Measurements from ENCODE around the gene AOPEP.

Gene AOPEP

DNA sequence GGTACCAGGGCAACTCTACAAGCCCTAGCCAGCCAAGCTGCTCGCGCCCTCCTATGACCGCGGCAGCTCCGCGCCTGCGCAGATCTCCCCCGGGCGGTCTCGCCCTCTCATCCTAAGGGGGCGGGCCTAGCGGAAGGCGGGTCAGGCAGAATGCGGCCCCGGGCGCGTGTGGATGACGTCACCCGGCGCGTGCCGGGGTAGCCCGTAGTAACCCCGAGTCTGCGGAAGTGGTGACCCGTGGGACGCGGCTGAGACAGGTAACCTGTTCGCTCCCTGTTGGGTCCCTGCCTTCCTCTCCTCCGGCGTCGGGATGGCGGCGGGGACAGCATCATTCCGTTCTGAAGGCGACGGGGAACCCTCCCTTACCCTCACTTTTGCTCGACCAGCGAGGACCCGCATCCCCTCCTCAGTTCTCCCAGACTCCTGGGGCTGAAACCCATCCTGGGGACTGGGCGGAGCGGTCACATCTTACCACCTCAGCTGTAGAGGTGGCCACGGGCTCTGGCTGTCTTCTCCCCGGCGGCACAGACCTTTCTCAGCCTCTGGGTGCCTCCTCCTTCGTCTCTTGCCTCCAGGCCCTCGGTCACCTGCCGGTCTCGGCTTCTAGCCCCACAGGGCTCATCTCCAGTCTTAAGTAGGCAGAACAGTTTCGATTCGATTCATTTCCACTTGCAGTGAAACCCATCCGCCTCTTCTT is at the start of gene AOPEP:
TSS of gene AOPEP (plus strand) at position 205 of the 697 bp plus-strand sequence. CDS start 33,085 bp downstream, outside the sequence.
- DNase-seq: peak; percentile 99

DNA sequence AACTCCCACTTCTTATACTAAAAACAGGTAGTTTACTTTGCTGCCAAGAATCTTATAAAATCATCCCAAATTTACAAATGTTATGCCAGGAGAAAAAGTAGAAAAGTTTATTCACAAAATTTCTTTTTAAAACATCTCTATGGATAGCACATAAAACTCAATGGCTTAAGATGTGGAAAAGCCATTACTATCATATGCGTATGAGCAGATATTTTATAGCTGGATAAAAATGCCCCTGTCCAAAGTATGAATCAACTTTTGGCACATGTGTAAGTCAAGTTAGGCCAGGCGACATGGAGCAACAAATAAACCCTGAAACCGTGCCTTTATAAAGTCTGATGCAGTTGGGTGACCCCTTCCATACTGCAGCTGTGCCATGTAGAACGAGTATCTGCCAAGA is 48.6 kb upstream of the AOPEP start:
- DNase-seq: no peak

GRCh38 chr9:94679587-94679986 is 46.9 kb upstream of the AOPEP start:
- DNase-seq: no peak

GRCh38 chr9:94680020-94680419 is 46.5 kb upstream of the AOPEP start:
- no peak for DNase-seq

GRCh38 chr9:94680621-94681020 is 45.9 kb upstream of the AOPEP start:
- no peak for DNase-seq

- DNase-seq: peak; percentile 50
Observed at GRCh38 chr9:94681508-94681907, 45.0 kb upstream of the AOPEP start.

GRCh38 chr9:94685359-94685758 is 41.1 kb upstream of the AOPEP start:
- DNase-seq: no peak

GRCh38 chr9:94687451-94687850 is 39.0 kb upstream of the AOPEP start:
- no peak for DNase-seq

DNA sequence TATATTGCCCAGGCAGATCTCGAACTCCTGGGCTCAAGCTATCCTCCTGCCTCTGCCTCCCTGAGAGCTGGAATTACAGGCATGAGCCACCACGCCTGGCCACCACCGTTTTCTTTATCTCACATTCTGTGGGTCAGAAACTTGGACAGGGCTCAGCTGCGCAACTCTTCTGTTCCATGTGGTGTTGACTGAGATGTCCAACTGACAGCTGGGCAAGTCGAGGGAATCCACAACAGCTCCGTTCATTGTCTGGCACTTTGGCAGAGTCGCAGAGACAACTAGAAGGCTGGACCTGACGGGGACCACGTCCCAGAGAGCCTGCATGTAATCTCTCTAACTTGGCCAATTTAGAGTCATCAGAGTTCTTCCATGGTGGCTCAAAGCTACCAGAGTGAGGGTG is 36.2 kb upstream of the AOPEP start:
- DNase-seq: no peak

DNA sequence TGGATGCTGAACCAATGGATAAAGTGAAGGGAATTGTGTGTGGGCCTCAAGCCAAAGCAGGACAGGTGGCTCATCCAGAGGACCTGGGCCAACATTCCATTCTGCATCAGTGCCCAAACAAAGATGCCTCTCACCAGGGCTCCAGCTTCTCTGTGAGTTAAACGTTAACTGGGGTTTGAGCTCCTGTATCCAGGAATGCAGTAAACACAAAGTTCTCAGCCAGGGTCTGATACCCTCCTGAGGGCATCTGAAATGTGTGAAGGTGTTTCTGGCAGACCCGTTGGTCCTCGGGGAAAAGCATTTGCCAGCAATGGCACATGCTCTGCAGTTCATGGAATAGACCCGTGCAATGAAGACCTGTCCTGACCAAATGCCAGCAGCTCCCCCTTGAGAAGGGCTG is 33.9 kb upstream of the AOPEP start:
- no peak for DNase-seq

DNA sequence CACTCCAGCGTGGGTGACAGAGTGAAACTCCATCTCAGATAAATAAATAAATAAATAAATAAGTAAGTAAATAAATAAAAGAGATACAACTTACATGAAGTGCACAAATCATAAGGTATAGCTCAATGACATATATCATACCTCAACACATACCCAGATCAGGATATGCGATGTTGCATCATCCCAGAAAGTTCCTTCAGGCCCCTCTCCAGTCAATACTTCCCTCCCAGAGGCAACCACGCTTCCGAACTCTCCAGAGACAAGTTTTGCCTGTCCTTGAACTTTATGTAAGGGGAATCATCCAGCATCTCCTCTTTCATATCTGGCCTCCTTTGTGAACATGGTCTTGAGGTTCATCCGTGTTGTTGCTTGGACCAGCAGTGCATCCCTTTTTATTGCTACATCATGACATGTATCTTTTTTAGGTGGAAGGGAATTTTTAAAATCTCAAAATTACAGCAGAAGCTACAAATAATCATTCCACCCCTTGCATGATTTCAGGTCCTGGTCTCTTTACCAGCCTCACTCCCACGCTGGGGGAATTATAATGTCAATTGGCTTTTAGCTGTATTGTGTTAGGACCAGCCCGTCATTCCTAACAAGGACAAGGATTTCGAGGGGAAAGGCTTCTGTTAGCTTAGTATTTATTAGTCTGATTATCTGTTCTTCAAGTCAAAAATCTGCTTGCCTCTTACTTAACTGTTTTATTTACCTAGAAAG is 32.9 kb upstream of the AOPEP start:
- no peak for DNase-seq

DNA sequence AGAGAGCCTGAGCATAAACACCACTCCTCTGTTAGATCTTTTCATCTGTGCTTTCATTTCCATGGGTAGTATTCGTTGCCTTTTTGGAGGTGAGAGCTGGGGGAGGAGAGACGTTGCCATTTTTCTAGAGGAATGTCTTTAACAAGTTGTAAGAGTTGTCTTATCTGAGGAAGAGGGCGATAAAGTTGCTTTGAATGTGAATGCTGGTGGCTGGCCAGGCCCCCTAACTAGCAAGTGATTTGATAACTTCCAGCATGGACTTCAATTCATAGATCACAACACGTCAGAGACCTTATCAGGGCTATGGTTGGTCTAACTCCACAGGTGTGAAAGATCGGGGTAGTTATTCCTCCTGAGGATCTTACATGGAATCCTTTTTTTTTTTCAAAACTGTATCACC is 30.0 kb upstream of the AOPEP start:
- DNase-seq: no peak

GRCh38 chr9:94697972-94698581 is 28.4 kb upstream of the AOPEP start:
- DNase-seq: no peak

- DNase-seq: no peak
Observed at GRCh38 chr9:94699715-94700373, 26.7 kb upstream of the AOPEP start.

GRCh38 chr9:94700445-94700844 is 26.1 kb upstream of the AOPEP start:
- DNase-seq: no peak

DNA sequence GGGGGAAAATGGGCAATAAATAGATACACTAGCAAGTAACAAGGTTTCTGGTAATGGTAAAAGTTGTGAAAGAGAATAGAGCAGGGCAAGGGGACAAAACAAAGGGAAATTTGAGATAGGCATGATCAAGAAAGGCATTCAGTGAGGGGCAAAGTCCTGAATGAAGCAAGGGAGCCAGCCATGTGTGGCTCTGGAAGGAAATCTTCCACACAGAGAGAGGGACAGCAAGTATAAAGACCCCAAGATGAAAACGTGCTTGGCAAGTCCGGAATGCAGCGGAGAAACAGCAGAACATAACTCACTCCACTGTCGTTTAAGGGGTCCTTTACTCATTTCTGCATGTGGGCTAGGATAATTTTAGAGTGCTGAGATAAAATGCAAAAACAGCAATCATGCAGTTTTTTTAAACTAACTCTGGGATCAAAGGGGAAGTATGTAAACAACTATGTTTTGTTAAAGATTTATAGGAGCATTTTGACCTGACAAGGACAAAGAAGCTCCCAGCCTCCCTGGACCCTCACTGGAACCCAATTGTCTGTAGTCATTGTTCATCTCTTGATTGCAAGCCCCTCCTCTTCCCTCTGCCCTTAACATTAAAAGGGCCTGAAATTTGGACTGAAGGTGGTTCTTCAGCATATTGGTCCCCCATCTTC is 22.9 kb upstream of the AOPEP start:
- DNase-seq: no peak

- no peak for DNase-seq
Observed at GRCh38 chr9:94705162-94705702, 21.3 kb upstream of the AOPEP start.

- DNase-seq: no peak
Observed at GRCh38 chr9:94706922-94707321, 19.6 kb upstream of the AOPEP start.

GRCh38 chr9:94713436-94714215 is 12.9 kb upstream of the AOPEP start:
- no peak for DNase-seq

- DNase-seq: no peak
Observed at GRCh38 chr9:94714494-94714893, 12.0 kb upstream of the AOPEP start.

- no peak for DNase-seq
Observed at GRCh38 chr9:94717761-94718160, 8.7 kb upstream of the AOPEP start.

DNA sequence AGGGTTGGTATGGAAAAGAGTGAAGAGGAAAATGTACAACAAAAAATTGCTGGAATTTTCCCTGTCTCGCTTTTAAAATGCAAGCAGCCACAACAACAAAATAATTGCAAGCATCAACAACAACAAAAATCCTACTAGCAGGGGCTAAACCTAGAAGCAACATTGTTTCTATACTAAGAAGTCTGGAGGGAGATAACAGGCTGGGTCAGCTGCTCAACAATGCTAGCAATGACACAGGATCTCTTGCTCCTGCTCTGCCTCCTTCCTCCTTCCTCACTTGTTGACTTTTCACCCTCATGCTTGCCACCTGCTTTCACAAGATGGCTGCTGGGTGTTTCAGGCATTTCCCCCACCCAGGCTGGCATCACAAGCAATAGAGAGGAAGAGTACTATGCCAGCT is 7.6 kb upstream of the AOPEP start:
- DNase-seq: no peak
